Renal pelvis (tissue), 4 donors: ENCODE data around the gene RAB40C. TPM values are rescaled to one million over a fixed set of nuclear protein-coding genes. Genes with fewer than 3 reads are reported as not detected.

Experiments used
- DNase-seq: peaks from one replicate; pipeline ENCODE4 v3.0.0-alpha.2; 2013
- polyA plus RNA-seq, 3 donors: library from polyadenylated mRNA; unstranded; fragments of 120-200 nt; gene quantifications; one replicate each; pipeline ENCODE4 v1.2.1, GENCODE V29; 2013; ENCODE audit not compliant: insufficient read length in 3 of 3

Gene RAB40C
- polyA plus RNA-seq, 3 donors = 24.5 to 33.9 (median 24.6) TPM

GRCh38 chr16:677316-678190, 87.7 kb downstream of the RAB40C start:
- no peak for DNase-seq

GRCh38 chr16:678209-678857, 88.5 kb downstream of the RAB40C start:
- no peak for DNase-seq

Other genes with a start within 250 kb of the RAB40C start
- gene AXIN1, start 237.3 kb upstream of the RAB40C start, polyA plus RNA-seq = 10 to 100 TPM; 21.9 to 22.9 (median 22.7) TPM
- gene MRPL28, start 219.5 kb upstream of the RAB40C start, polyA plus RNA-seq = 10 to 100 TPM; 66.6 to 94.3 (median 88.1) TPM
- gene PGAP6, start 208.1 kb upstream of the RAB40C start, polyA plus RNA-seq = 10 to 100 TPM; 59.4 to 76.2 (median 65.6) TPM
- 100 to 1,000 TPM; 120 to 161 (median 140) TPM for gene NME4, start 192.9 kb upstream of the RAB40C start, polyA plus RNA-seq
- gene DECR2, start 188.2 kb upstream of the RAB40C start, polyA plus RNA-seq = 10 to 100 TPM; 19.6 to 47.3 (median 33.7) TPM
- 100 to 1,000 TPM; 100 to 155 (median 149) TPM for gene RAB11FIP3, start 164.4 kb upstream of the RAB40C start, polyA plus RNA-seq
- 10 to 100 TPM; 33.2 to 40.3 (median 36.7) TPM for gene CAPN15, start 62.4 kb upstream of the RAB40C start, polyA plus RNA-seq
- 10 to 100 TPM; 16.0 to 17.8 (median 16.5) TPM for gene PRR35, start 29.7 kb upstream of the RAB40C start, polyA plus RNA-seq
- 1 to 10 TPM; 9.0 to 9.6 (median 9.3) TPM for gene NHLRC4, start 23.1 kb upstream of the RAB40C start, polyA plus RNA-seq
- 10 to 100 TPM; 67.1 to 99.6 (median 85.4) TPM for gene PIGQ, start 20.1 kb upstream of the RAB40C start, polyA plus RNA-seq
- 1 to 10 TPM; 2.2 to 2.8 (median 2.3) TPM for gene WFIKKN1, start 40.9 kb downstream of the RAB40C start, polyA plus RNA-seq
- gene METTL26, start 46.2 kb downstream of the RAB40C start, polyA plus RNA-seq = 10 to 100 TPM; 51.4 to 71.5 (median 67.8) TPM
- 10 to 100 TPM; 25.5 to 27.4 (median 25.7) TPM for gene MCRIP2, start 51.8 kb downstream of the RAB40C start, polyA plus RNA-seq
- gene WDR90, start 59.3 kb downstream of the RAB40C start, polyA plus RNA-seq = 10 to 100 TPM; 44.3 to 67.4 (median 52.0) TPM
- gene RHOT2, start 78.1 kb downstream of the RAB40C start, polyA plus RNA-seq = 100 to 1,000 TPM in 1 of 3 donors, 10 to 100 TPM in 2; 85.9 to 117 (median 97.9) TPM
- 1 to 10 TPM; 1.6 to 2.5 (median 1.8) TPM for gene RHBDL1, start 85.6 kb downstream of the RAB40C start, polyA plus RNA-seq
- gene STUB1, start 90.3 kb downstream of the RAB40C start, polyA plus RNA-seq = 100 to 1,000 TPM; 109 to 133 (median 128) TPM
- gene JMJD8, start 94.3 kb downstream of the RAB40C start, polyA plus RNA-seq = 10 to 100 TPM; 75.1 to 80.9 (median 75.2) TPM
- gene WDR24, start 100.3 kb downstream of the RAB40C start, polyA plus RNA-seq = 10 to 100 TPM; 14.6 to 16.3 (median 15.4) TPM
- 1 to 10 TPM; 1.1 to 2.8 (median 1.9) TPM for gene FBXL16, start 115.7 kb downstream of the RAB40C start, polyA plus RNA-seq
- gene METRN, start 125.1 kb downstream of the RAB40C start, polyA plus RNA-seq = 10 to 100 TPM in 2 of 3 donors, 1 to 10 TPM in 1; 7.3 to 16.0 (median 12.8) TPM
- 10 to 100 TPM; 18.9 to 24.3 (median 22.5) TPM for gene ANTKMT, start 131.1 kb downstream of the RAB40C start, polyA plus RNA-seq
- 1 to 10 TPM; 2.5 to 4.8 (median 3.6) TPM for gene CCDC78, start 136.4 kb downstream of the RAB40C start, polyA plus RNA-seq
- gene HAGHL, start 137.0 kb downstream of the RAB40C start, polyA plus RNA-seq = 1 to 10 TPM; 4.6 to 8.5 (median 4.8) TPM
- gene CIAO3, start 150.9 kb downstream of the RAB40C start, polyA plus RNA-seq = 10 to 100 TPM; 27.1 to 34.9 (median 27.3) TPM
- 10 to 100 TPM; 12.9 to 21.3 (median 17.4) TPM for gene MSLN, start 170.7 kb downstream of the RAB40C start, polyA plus RNA-seq
- gene RPUSD1, start 198.3 kb downstream of the RAB40C start, polyA plus RNA-seq = 10 to 100 TPM; 13.5 to 19.3 (median 18.6) TPM
- 10 to 100 TPM; 31.8 to 34.3 (median 32.0) TPM for gene CHTF18, start 198.6 kb downstream of the RAB40C start, polyA plus RNA-seq
- under 1 TPM; 0.39 to 0.47 (median 0.41) TPM for gene GNG13, start 210.7 kb downstream of the RAB40C start, polyA plus RNA-seq